Hematopoietic multipotent progenitor cell treated with erythropoietin and hydrocortisone succinate and interleukin-3 and kit ligand, for 8 days (in vitro differentiated cells): Measurements from ENCODE around the gene ZNF804A.

ENCODE experiments used
- DNase-seq: peaks from one replicate; pipeline ENCODE4 v3.0.0-alpha.2; 2015

ZNF804A gene

DNA sequence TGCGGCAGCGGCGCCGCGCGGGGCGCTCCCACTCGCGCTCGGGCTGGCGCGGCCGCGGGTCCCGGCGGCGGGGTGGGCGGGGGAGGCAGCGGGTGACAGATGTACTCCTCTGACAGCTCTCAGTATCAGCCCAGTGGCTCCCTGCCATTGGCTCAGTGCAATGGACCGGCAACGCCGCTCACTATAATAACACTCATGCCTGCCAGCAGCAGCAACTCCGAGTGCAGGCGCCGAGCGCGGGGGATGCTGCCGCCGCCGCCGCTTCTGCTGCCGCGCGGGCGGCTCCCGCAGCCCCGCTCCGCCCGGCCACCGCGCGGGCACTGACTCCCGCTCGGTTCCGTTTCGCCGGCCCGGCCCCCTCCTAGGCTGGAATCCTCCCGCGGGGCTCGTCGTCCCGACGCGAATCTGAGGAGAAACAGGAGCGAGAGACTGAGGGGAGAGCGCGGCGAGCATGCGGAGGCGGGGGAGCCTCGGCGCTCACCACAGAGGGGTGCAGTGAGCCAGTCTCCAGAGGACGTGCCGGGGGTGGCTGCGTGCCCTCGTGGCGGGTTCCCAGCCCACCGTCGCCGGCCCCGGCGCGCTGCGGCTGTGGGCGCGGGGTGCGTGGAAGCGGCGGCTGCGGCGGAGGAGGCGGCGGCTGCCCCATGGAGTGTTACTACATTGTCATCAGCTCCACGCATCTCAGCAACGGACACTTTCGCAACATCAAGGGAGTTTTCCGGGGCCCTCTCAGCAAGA, at the start of gene ZNF804A:
Gene ZNF804A (plus strand): TSS at position 214 of the 738 bp plus-strand sequence. CDS start 431 bp downstream, at position 645.
- DNase-seq, result peak; percentile 75

GRCh38 chr2:184549153-184549552, 49.2 kb upstream of the ZNF804A start:
- DNase-seq, result no peak

DNA sequence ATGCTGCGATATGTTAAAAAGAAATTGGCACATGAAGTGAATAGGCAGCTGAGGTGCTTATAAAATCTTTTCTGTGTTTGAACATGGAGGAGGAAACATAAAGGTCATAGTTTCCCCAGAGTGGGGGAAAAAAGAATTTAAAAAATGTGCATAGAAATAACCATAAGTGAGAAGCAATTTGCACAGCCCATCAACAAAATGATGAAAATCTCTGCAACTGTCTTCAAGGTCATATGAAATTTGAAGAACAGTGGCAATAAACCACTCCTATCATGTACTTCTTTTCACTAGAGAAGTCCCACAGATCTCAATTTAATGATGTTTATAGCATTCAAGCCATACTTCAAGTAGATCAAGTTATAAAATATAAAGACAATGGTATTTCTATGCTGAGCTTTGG, 46.7 kb upstream of the ZNF804A start:
- DNase-seq, result no peak

- DNase-seq, result no peak
Observed at GRCh38 chr2:184554736-184555135, 43.6 kb upstream of the ZNF804A start.

GRCh38 chr2:184555352-184555751, 43.0 kb upstream of the ZNF804A start:
- no peak for DNase-seq

GRCh38 chr2:184556639-184557038, 41.7 kb upstream of the ZNF804A start:
- DNase-seq, result no peak

GRCh38 chr2:184558713-184559464, 39.4 kb upstream of the ZNF804A start:
- no peak for DNase-seq

- DNase-seq, result no peak
Observed at GRCh38 chr2:184560603-184561002, 37.7 kb upstream of the ZNF804A start.

GRCh38 chr2:184562532-184562931, 35.8 kb upstream of the ZNF804A start:
- no peak for DNase-seq

GRCh38 chr2:184564092-184564491, 34.2 kb upstream of the ZNF804A start:
- no peak for DNase-seq

DNA sequence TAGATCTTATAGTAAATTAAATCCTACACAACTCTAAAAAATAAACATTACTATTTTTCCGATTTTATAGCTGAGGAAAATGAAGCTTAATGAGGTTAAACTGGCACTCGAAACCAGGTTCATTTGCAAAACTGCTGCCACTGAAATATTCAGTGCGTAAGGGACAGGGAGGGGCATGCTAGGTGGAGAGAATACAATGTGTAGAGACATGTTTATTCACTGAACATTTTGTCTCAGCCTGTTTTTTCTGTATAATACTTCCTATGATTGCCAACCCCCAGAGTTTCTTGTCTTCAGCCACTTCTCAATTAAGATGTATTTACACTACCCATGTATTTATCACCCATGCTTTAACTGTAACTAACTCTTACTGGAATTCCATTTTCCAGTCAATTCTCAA, 31.6 kb upstream of the ZNF804A start:
- no peak for DNase-seq

- DNase-seq, result no peak
Observed at GRCh38 chr2:184577056-184577455, 21.3 kb upstream of the ZNF804A start.

DNA sequence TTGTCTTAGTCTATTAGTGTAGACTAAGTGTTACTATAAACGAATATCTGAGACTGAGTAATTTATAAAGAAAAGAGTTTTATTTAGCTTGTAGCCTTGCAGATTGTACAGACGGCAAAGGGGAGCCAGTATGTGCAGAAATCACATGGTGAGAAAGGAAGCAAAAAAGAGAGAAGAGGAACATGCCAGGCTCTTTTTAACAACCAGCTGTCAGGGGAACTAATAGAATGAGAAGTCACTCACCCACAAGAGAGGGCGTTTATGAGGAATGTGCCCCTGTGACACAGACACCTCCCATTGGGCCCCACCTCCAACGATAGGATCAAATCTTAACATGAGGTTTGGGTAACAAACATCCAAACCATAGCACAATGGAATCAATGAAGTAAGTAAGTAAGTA, 20.6 kb upstream of the ZNF804A start:
- DNase-seq, result no peak

DNA sequence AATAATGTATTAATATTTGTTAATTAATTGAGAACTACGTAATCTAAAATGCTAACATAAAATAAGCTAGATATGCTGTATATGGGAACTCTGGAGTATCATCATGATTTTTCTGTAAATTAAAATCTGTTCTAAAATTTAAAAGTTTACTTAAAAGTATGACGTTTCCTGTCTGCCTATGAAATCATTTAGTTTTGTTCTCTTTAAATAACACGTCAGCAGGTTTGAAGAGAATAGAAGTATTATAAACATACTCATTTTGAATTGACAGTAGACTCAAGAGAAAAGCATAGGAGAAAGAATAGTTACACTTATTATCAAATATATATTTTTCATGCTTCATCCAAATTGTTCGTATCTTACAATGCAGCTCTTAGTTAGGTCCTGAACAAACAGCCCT, 19.1 kb upstream of the ZNF804A start:
- DNase-seq, result no peak

DNA sequence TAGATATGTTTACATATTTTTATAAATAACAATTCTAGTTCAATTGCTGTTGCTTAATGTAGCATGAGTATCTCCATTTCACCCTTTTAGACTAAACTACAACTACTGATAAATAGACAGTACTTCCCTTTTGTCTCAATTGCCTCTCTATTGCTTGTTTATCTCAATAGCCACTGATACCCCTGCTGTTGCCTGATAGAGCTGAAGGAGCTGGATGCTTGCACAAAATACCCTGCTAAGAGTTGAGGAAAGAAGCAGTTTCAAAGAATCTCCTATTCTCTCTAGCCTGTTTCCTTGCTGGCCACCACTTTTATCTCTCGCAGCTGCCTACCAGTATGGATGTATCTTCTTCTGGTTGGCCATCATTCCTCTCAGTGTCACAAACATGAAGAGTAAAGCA, 16.9 kb upstream of the ZNF804A start:
- DNase-seq, result peak; percentile 72

DNA sequence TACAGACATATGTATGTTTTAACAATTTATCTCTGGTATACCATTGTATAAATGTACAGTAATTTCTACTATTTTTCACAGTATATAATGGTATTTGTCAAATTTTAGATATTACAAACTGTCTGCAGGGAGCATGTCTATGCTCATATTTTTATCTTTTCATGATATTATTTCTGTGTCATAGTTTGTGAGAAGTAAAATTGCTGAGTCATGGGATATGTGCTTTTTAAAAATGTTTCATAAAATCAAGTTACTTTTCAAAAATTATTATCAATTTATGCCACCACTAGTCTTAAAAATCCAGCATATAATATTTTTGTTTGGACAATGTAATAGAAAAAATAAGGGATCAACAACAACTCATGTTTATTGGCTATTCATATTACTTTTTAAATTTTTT, 9.1 kb upstream of the ZNF804A start:
- DNase-seq, result peak; percentile 27

- DNase-seq, result peak; percentile 74
Observed at GRCh38 chr2:184596819-184597411, 1.4 kb upstream of the ZNF804A start.

DNA sequence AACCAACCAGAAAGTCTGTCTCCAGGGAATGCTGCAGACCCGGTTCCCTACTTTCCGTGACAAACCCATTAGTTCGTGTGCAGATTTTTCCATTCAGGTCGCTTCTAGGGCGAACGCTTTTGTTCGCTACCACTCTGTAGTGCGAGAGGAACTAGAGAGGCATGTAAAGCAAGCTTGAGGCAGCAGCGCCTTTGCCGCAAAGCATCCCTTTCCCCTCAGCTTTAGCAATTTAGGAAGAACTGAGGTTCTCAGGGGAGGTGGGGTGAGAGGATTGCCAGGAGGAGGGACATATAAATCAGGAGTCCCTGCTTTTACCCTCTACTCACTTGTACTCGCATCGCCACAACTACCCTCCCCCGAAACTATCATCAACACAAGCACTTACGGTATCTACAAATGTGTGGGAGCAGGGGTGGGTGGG, 748 bp upstream of the ZNF804A start:
- DNase-seq, result peak; percentile 35

DNA sequence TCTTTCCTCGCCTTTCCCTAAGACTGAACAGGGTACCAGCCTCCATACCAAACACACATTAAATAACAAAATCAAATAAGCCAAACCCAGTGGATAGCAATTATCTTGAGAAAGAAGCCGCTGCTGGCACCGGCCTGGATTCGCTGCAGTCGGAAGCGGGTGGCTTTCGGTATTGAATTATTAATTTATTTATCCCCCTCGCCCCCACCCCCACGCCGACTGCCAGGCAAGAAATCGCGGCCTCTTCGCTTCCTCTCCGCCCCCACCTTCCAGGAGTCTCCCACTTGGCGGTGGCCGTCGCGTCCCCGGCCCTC, 370 bp upstream of the ZNF804A start:
- peak; percentile 11 for DNase-seq

- DNase-seq, result peak; percentile 65
Observed at GRCh38 chr2:184599054-184599871, 934 bp downstream of the ZNF804A start.

DNA sequence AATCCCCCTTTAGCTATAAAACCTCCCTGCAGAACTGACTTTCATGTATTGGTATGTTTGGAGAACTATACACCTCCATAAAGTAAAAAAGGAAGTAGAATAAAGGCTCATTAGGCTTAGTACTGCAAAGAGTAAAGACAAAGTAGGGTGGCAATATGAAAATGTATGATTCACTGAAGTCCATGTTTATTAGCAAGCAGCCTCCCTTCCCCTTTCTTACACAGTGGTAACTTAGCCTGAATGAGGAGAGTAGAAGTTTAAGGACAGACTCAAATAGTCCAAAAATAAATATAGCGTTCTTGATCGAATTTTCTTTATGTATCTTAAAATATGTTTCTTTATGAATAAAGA, 1.5 kb downstream of the ZNF804A start:
- peak; percentile 46 for DNase-seq

- no peak for DNase-seq
Observed at GRCh38 chr2:184602734-184603133, 4.4 kb downstream of the ZNF804A start.

DNA sequence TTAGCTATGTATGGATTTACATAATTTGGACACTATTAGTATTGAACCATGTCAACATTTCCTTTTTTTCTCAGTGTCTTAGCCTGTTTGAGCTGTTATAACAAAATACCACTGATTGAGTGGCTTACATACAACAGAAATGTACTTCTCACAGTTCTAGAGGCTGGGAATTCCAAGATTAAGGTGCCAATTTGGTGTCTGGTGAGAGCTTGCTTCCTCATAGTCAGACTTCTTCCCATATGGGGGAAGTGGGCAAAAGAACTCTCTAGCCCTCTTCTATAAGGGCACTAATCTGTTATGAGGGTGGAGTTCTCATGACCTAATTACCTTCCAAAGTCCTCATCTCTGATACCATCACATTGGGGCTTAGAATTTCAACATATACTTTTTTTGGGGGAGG, 12.6 kb downstream of the ZNF804A start:
- no peak for DNase-seq
